IPS-NIHi7 (cell line): Measurements from ENCODE around the gene ADAM21.
"Not testable (repeated sequence)": the region's sequence is repeated elsewhere in the genome, so short reads cannot be mapped to it uniquely, and the experiment has no call there.

Experiments used
- DNase-seq: peaks from one replicate; pipeline ENCODE4 v3.0.0; 2012; ENCODE audit warnings: mixed read lengths; ENCODE audit errors: extremely low spot score

ADAM21 gene

GRCh38 chr14:70477356-70478105 lies 25.6 kb downstream of the ADAM21 start:
- not testable (repeated sequence) for DNase-seq

- no peak for DNase-seq
Measured at GRCh38 chr14:70489579-70490200, 37.7 kb downstream of the ADAM21 start.

DNA sequence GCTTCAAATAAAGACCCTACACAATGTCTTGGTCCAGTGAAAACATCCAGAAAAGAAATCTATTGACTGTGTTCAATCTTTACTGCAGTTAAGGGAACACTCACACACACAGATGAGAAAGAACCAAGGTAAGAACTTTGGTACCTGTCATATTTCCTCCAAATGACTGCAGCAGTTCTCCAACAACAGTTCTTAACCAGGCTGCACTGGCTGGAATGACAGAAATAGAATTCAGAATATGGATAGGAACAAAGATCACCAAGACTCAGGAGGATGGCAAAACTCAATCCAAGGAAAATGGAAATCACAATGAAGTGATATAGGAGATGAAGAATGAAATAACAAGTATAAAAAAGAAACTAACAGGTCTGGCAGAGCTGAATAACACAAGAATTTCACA lies 46.2 kb downstream of the ADAM21 start:
- DNase-seq: no peak
